Measurements from ENCODE around the gene GATB. TPM values are rescaled to one million over a fixed set of nuclear protein-coding genes. Genes with fewer than 3 reads are reported as not detected.

The GATB gene
- total and polyA plus RNA-seq, 2 experiments from 2014 or later: 17.7 to 18.9 TPM

- Histone ChIP-seq H2AFZ (no peak overlapping the region), H3K4me1 (ENCODE audit: insufficient read depth) (no peaks in the 10 kb centered on the region), H3K79me2 (replicated peaks; ENCODE audit: insufficient read depth) (no peaks in the 10 kb centered on the region), H3K4me3 (no peak overlapping the region), H3F3A (replicated peaks; ENCODE audit: low read depth) (no peaks in the 10 kb centered on the region), H4K20me1 (replicated peaks; ENCODE audit: insufficient read depth) (no peaks in the 10 kb centered on the region), H3K9me2 (ENCODE audit: insufficient read depth) (no peaks in the 10 kb centered on the region; the same call in 1 of the 2 replicates), H3K27me3 (ENCODE audit: insufficient read depth) (no peaks in the 10 kb centered on the region), H3K27ac (ENCODE audit: low read depth) (no peak overlapping the region), H3K36me3 (ENCODE audit: insufficient read depth) (peaks cover 11% of the 10 kb centered on the region; the same call in 1 of the 2 replicates), H3K4me2 (no peak overlapping the region)
- peaks cover 2% of the 10 kb centered on the region for H3K27me3 Mint-ChIP-seq (ENCODE audit: insufficient read depth, low read depth, poor library complexity)
- peaks cover 6% of the 10 kb centered on the region for H3K36me3 Mint-ChIP-seq (ENCODE audit: low read depth)
- no peaks in the 10 kb centered on the region for H3K9me3 Mint-ChIP-seq
- H3K4me3 Mint-ChIP-seq: no peak overlapping the region
- H3K4me1 Mint-ChIP-seq: 0 out of 3 replicates have a peak, but pooled peaks cover 2% of the 10 kb centered on the region
- TF ChIP-seq ZNF114 (CRISPR knock-in tag; IDR thresholded peaks at IDR 0.05) (no peak), ETS1 (IDR thresholded peaks at IDR 0.05) (no peak), NANOG (IDR thresholded peaks at IDR 0.05; ENCODE audit: borderline replicate concordance) (no peak), ZNF462 (CRISPR knock-in tag; IDR thresholded peaks at IDR 0.05) (no peak), JUNB (IDR thresholded peaks at IDR 0.05; ENCODE audit: unreplicated experiment) (no peak), POLR2AphosphoS5 (IDR thresholded peaks at IDR 0.05; ENCODE audit: low read depth) (no peak), CTCF (conservative IDR thresholded peaks at IDR 0.05; ENCODE audit: low read depth in 2 of 2) (no peak), ZNF331 (CRISPR knock-in tag; IDR thresholded peaks at IDR 0.05; ENCODE audit: low read depth) (no peak), REST (IDR thresholded peaks at IDR 0.05; ENCODE audit: unreplicated experiment) (no peak), CREB1 (CRISPR knock-in tag; IDR thresholded peaks at IDR 0.05; ENCODE audit: low read depth) (no peak), STAT1 (IDR thresholded peaks at IDR 0.05; ENCODE audit: unreplicated experiment) (no peak), EZH2phosphoT487 (IDR thresholded peaks at IDR 0.05; ENCODE audit: unreplicated experiment) (no peak), EZH2 (IDR thresholded peaks at IDR 0.05; ENCODE audit: low read depth, unreplicated experiment) (no peak)
- no peak overlapping the region for H3K27ac Mint-ChIP-seq
- ATAC-seq: no peak
- no peak for DNase-seq (ENCODE audit: low spot score)
Observed at GRCh38 chr4:151666501-151666900, 94.3 kb downstream of the GATB start.
